Measurements from ENCODE around the gene SLCO3A1.

SLCO3A1 gene

GRCh38 chr15:91852741-91853510 is 582 bp upstream of the SLCO3A1 start:
- Histone ChIP-seq H3K9ac (ENCODE audit: low read depth, low read length) (peak overlapping the region; percentile 78), H3K36me3 (ENCODE audit: insufficient read depth, low read length) (no peaks in the 10 kb centered on the region; the same call in 1 of the 2 replicates), H3K9me3 (ENCODE audit: control insufficient read depth, insufficient read depth, low read length) (no peaks in the 10 kb centered on the region), H3K4me1 (ENCODE audit: insufficient read depth, low read length) (no peaks in the 10 kb centered on the region)

GRCh38 chr15:91853948-91854638 is 585 bp downstream of the SLCO3A1 start:
- Histone ChIP-seq H3K9ac (ENCODE audit: low read depth, low read length) (peak overlapping the region; percentile 78; the same call in 1 of the 2 replicates), H3K36me3 (ENCODE audit: insufficient read depth, low read length) (no peaks in the 10 kb centered on the region; the same call in 1 of the 2 replicates), H3K4me1 (ENCODE audit: insufficient read depth, low read length) (no peaks in the 10 kb centered on the region), H3K9me3 (ENCODE audit: control insufficient read depth, insufficient read depth, low read length) (no peaks in the 10 kb centered on the region)

GRCh38 chr15:91854639-91854990 is 1.1 kb downstream of the SLCO3A1 start:
- Histone ChIP-seq H3K9ac (ENCODE audit: low read depth, low read length) (peak overlapping the region; percentile 78; the same call in 1 of the 2 replicates), H3K36me3 (ENCODE audit: insufficient read depth, low read length) (no peaks in the 10 kb centered on the region; the same call in 1 of the 2 replicates), H3K4me1 (ENCODE audit: insufficient read depth, low read length) (no peaks in the 10 kb centered on the region), H3K9me3 (ENCODE audit: control insufficient read depth, insufficient read depth, low read length) (no peaks in the 10 kb centered on the region)

GRCh38 chr15:91855241-91855640 is 1.7 kb downstream of the SLCO3A1 start:
- Histone ChIP-seq H3K4me1 (ENCODE audit: insufficient read depth, low read length) (no peaks in the 10 kb centered on the region), H3K9me3 (ENCODE audit: control insufficient read depth, insufficient read depth, low read length) (no peaks in the 10 kb centered on the region), H3K9ac (ENCODE audit: low read depth, low read length) (no peak overlapping the region)

GRCh38 chr15:91855684-91856489 is 2.4 kb downstream of the SLCO3A1 start:
- Histone ChIP-seq H3K36me3 (ENCODE audit: insufficient read depth, low read length) (no peaks in the 10 kb centered on the region), H3K9ac (ENCODE audit: low read depth, low read length) (no peak overlapping the region), H3K4me1 (ENCODE audit: insufficient read depth, low read length) (no peaks in the 10 kb centered on the region), H3K9me3 (ENCODE audit: control insufficient read depth, insufficient read depth, low read length) (no peaks in the 10 kb centered on the region)

More at GRCh38 chr15:91855241-91855640, 1.7 kb downstream of the SLCO3A1 start:
- no peaks in the 10 kb centered on the region; the same call in 1 of the 2 replicates for H3K36me3 ChIP-seq (ENCODE audit: insufficient read depth, low read length)

- Histone ChIP-seq H3K36me3 (ENCODE audit: insufficient read depth, low read length) (no peaks in the 10 kb centered on the region), H3K9me3 (ENCODE audit: control insufficient read depth, insufficient read depth, low read length) (no peaks in the 10 kb centered on the region), H3K9ac (ENCODE audit: low read depth, low read length) (no peak overlapping the region), H3K4me1 (ENCODE audit: insufficient read depth, low read length) (no peaks in the 10 kb centered on the region)
These were observed 3.7 kb downstream of the SLCO3A1 start for GRCh38 chr15:91857224-91857585.

- no peaks in the 10 kb centered on the region for H3K9me3 ChIP-seq (ENCODE audit: control insufficient read depth, insufficient read depth, low read length)
- H3K4me1 ChIP-seq (ENCODE audit: insufficient read depth, low read length): no peaks in the 10 kb centered on the region; the same call in 1 of the 2 replicates
- no peaks in the 10 kb centered on the region for H3K36me3 ChIP-seq (ENCODE audit: insufficient read depth, low read length)
- no peak overlapping the region for H3K9ac ChIP-seq (ENCODE audit: low read depth, low read length)
These were observed 4.3 kb downstream of the SLCO3A1 start for GRCh38 chr15:91857772-91858171.

- no peak overlapping the region for H3K9ac ChIP-seq (ENCODE audit: low read depth, low read length)
- H3K36me3 ChIP-seq (ENCODE audit: insufficient read depth, low read length): no peaks in the 10 kb centered on the region
- H3K9me3 ChIP-seq (ENCODE audit: control insufficient read depth, insufficient read depth, low read length): no peaks in the 10 kb centered on the region
- peaks cover 10% of the 10 kb centered on the region for H3K4me1 ChIP-seq (ENCODE audit: insufficient read depth, low read length)
These were observed 7.0 kb downstream of the SLCO3A1 start for GRCh38 chr15:91860498-91860897.

- Histone ChIP-seq H3K9ac (ENCODE audit: low read depth, low read length) (no peak overlapping the region), H3K4me1 (ENCODE audit: insufficient read depth, low read length) (peaks cover 18% of the 10 kb centered on the region), H3K36me3 (ENCODE audit: insufficient read depth, low read length) (no peaks in the 10 kb centered on the region), H3K9me3 (ENCODE audit: control insufficient read depth, insufficient read depth, low read length) (no peaks in the 10 kb centered on the region)
These were observed 7.7 kb downstream of the SLCO3A1 start for GRCh38 chr15:91861223-91861622.

- H3K9ac ChIP-seq (ENCODE audit: low read depth, low read length): no peak overlapping the region
- H3K36me3 ChIP-seq (ENCODE audit: insufficient read depth, low read length): no peaks in the 10 kb centered on the region
- H3K4me1 ChIP-seq (ENCODE audit: insufficient read depth, low read length): peaks cover 30% of the 10 kb centered on the region
- H3K9me3 ChIP-seq (ENCODE audit: control insufficient read depth, insufficient read depth, low read length): no peaks in the 10 kb centered on the region
These were observed 9.5 kb downstream of the SLCO3A1 start for GRCh38 chr15:91862891-91863504.

GRCh38 chr15:91863621-91864255 is 10.2 kb downstream of the SLCO3A1 start:
- H3K36me3 ChIP-seq (ENCODE audit: insufficient read depth, low read length): no peaks in the 10 kb centered on the region
- H3K9me3 ChIP-seq (ENCODE audit: control insufficient read depth, insufficient read depth, low read length): no peaks in the 10 kb centered on the region
- peaks cover 30% of the 10 kb centered on the region for H3K4me1 ChIP-seq (ENCODE audit: insufficient read depth, low read length)
- no peak overlapping the region for H3K9ac ChIP-seq (ENCODE audit: low read depth, low read length)

- Histone ChIP-seq H3K9me3 (ENCODE audit: control insufficient read depth, insufficient read depth, low read length) (no peaks in the 10 kb centered on the region), H3K36me3 (ENCODE audit: insufficient read depth, low read length) (no peaks in the 10 kb centered on the region), H3K9ac (ENCODE audit: low read depth, low read length) (no peak overlapping the region), H3K4me1 (ENCODE audit: insufficient read depth, low read length) (peaks cover 30% of the 10 kb centered on the region)
These were observed 11.2 kb downstream of the SLCO3A1 start for GRCh38 chr15:91864664-91865063.

GRCh38 chr15:91865486-91865885 is 12.0 kb downstream of the SLCO3A1 start:
- no peaks in the 10 kb centered on the region for H3K9me3 ChIP-seq (ENCODE audit: control insufficient read depth, insufficient read depth, low read length)
- peaks cover 30% of the 10 kb centered on the region for H3K4me1 ChIP-seq (ENCODE audit: insufficient read depth, low read length)
- no peaks in the 10 kb centered on the region for H3K36me3 ChIP-seq (ENCODE audit: insufficient read depth, low read length)
- H3K9ac ChIP-seq (ENCODE audit: low read depth, low read length): no peak overlapping the region

- no peaks in the 10 kb centered on the region for H3K9me3 ChIP-seq (ENCODE audit: control insufficient read depth, insufficient read depth, low read length)
- no peaks in the 10 kb centered on the region for H3K36me3 ChIP-seq (ENCODE audit: insufficient read depth, low read length)
- no peak overlapping the region for H3K9ac ChIP-seq (ENCODE audit: low read depth, low read length)
- peaks cover 30% of the 10 kb centered on the region for H3K4me1 ChIP-seq (ENCODE audit: insufficient read depth, low read length)
These were observed 12.4 kb downstream of the SLCO3A1 start for GRCh38 chr15:91865950-91866349.

Measured in ES-I3 (cell line).